Mucosa of rectum (tissue), 2 donors: Measurements from ENCODE around the gene CDYL.

Experiments
- H3K27ac ChIP-seq, 2 donors: one replicate each; pipeline ENCODE4 v1.7.0; 2013; ENCODE audit warnings: inconsistent platforms in 2 of 2, low read depth in 2 of 2, low read length in 2 of 2
- H3K27me3 ChIP-seq, 2 donors: one replicate each; pipeline ENCODE4 v1.7.0; 2013; ENCODE audit warnings: low read length in 2 of 2; ENCODE audit not compliant: control insufficient read depth in 2 of 2, insufficient read depth in 2 of 2
- H3K36me3 ChIP-seq, 2 donors: one replicate each; pipeline ENCODE4 v1.7.0; 2013; ENCODE audit warnings: low read length in 2 of 2; ENCODE audit not compliant: control insufficient read depth in 2 of 2, insufficient read depth in 2 of 2
- H3K4me1 ChIP-seq, 2 donors: one replicate each; pipeline ENCODE4 v1.7.0; 2013; ENCODE audit warnings: low read length in 2 of 2, mild to moderate bottlenecking in 1 of 2; ENCODE audit not compliant: control insufficient read depth in 2 of 2, insufficient read depth in 2 of 2
- H3K4me3 ChIP-seq, 2 donors: one replicate each; pipeline ENCODE4 v1.7.0; 2013; ENCODE audit warnings: low read length in 2 of 2
- H3K9ac ChIP-seq, 2 donors: one replicate each; pipeline ENCODE4 v1.7.0; 2013; ENCODE audit warnings: low read length in 2 of 2, low read depth in 1 of 2, mild to moderate bottlenecking in 1 of 2
- H3K9me3 ChIP-seq, 2 donors: one replicate each; pipeline ENCODE4 v1.7.0; 2013; ENCODE audit warnings: low read length in 2 of 2; ENCODE audit not compliant: control insufficient read depth in 2 of 2
- donor health status: healthy.
- donor health status: Normal muscosa, but diverticular disease.

The CDYL gene

GRCh38 chr6:4969609-4970285 lies 193.5 kb downstream of the CDYL start:
- Histone ChIP-seq H3K27ac (no peak overlapping the region), H3K36me3 (no peaks in the 10 kb centered on the region), H3K4me1 (no peaks in the 10 kb centered on the region), H3K27me3 (no peaks in the 10 kb centered on the region), H3K9ac (no peak overlapping the region), H3K9me3 (no peaks in the 10 kb centered on the region), H3K4me3 (no peak overlapping the region)

GRCh38 chr6:4970739-4971395 lies 194.7 kb downstream of the CDYL start:
- no peak overlapping the region for H3K4me3 ChIP-seq
- no peaks in the 10 kb centered on the region for H3K9me3 ChIP-seq
- H3K9ac ChIP-seq: no peak overlapping the region
- no peaks in the 10 kb centered on the region for H3K36me3 ChIP-seq
- no peaks in the 10 kb centered on the region for H3K4me1 ChIP-seq
- H3K27me3 ChIP-seq: no peaks in the 10 kb centered on the region
- no peak overlapping the region for H3K27ac ChIP-seq

GRCh38 chr6:4971851-4972250 lies 195.6 kb downstream of the CDYL start:
- H3K36me3 ChIP-seq: no peaks in the 10 kb centered on the region
- no peak overlapping the region for H3K4me3 ChIP-seq
- no peak overlapping the region for H3K9ac ChIP-seq
- no peaks in the 10 kb centered on the region for H3K4me1 ChIP-seq
- H3K9me3 ChIP-seq: no peaks in the 10 kb centered on the region
- H3K27me3 ChIP-seq: no peaks in the 10 kb centered on the region
- no peak overlapping the region for H3K27ac ChIP-seq

GRCh38 chr6:4972438-4972837 lies 196.2 kb downstream of the CDYL start:
- Histone ChIP-seq H3K4me1 (no peaks in the 10 kb centered on the region), H3K4me3 (no peak overlapping the region), H3K27ac (no peak overlapping the region), H3K9me3 (no peaks in the 10 kb centered on the region), H3K27me3 (no peaks in the 10 kb centered on the region), H3K36me3 (no peaks in the 10 kb centered on the region), H3K9ac (no peak overlapping the region)

GRCh38 chr6:4973415-4973814 lies 197.2 kb downstream of the CDYL start:
- Histone ChIP-seq H3K27ac (no peak overlapping the region), H3K9me3 (no peaks in the 10 kb centered on the region), H3K36me3 (no peaks in the 10 kb centered on the region), H3K9ac (no peak overlapping the region), H3K4me3 (no peak overlapping the region), H3K27me3 (no peaks in the 10 kb centered on the region), H3K4me1 (no peaks in the 10 kb centered on the region)

GRCh38 chr6:4973982-4974745 lies 198.0 kb downstream of the CDYL start:
- Histone ChIP-seq H3K4me3 (no peak overlapping the region), H3K4me1 (no peaks in the 10 kb centered on the region), H3K9ac (no peak overlapping the region), H3K36me3 (no peaks in the 10 kb centered on the region), H3K9me3 (peaks cover under 1 to 4% of the 10 kb centered on the region in 2 donors), H3K27ac (no peak overlapping the region), H3K27me3 (no peaks in the 10 kb centered on the region)

GRCh38 chr6:4974962-4975361 lies 198.8 kb downstream of the CDYL start:
- Histone ChIP-seq H3K9ac (no peak overlapping the region), H3K27ac (no peak overlapping the region), H3K9me3 (peaks cover 4 to 6% of the 10 kb centered on the region in 2 donors), H3K27me3 (no peaks in the 10 kb centered on the region), H3K4me1 (no peaks in the 10 kb centered on the region), H3K36me3 (no peaks in the 10 kb centered on the region), H3K4me3 (no peak overlapping the region)

- no peak overlapping the region for H3K9ac ChIP-seq
- no peak overlapping the region for H3K4me3 ChIP-seq
- no peaks in the 10 kb centered on the region for H3K27me3 ChIP-seq
- no peak overlapping the region for H3K27ac ChIP-seq
- H3K9me3 ChIP-seq: peaks cover 4 to 6% of the 10 kb centered on the region in 2 donors
- H3K36me3 ChIP-seq: no peaks in the 10 kb centered on the region
- H3K4me1 ChIP-seq: no peaks in the 10 kb centered on the region
These were observed 199.3 kb downstream of the CDYL start for GRCh38 chr6:4975506-4975905.

GRCh38 chr6:4977468-4977867 lies 201.3 kb downstream of the CDYL start:
- Histone ChIP-seq H3K27me3 (no peaks in the 10 kb centered on the region), H3K4me3 (no peak overlapping the region), H3K36me3 (no peaks in the 10 kb centered on the region), H3K4me1 (no peaks in the 10 kb centered on the region), H3K9ac (no peak overlapping the region), H3K27ac (no peak overlapping the region), H3K9me3 (peaks cover 4 to 6% of the 10 kb centered on the region in 2 donors)

GRCh38 chr6:4979426-4979825 lies 203.2 kb downstream of the CDYL start:
- no peak overlapping the region for H3K4me3 ChIP-seq
- H3K4me1 ChIP-seq: no peaks in the 10 kb centered on the region
- peaks cover 4 to 6% of the 10 kb centered on the region in 2 donors for H3K9me3 ChIP-seq
- H3K27me3 ChIP-seq: no peaks in the 10 kb centered on the region
- H3K9ac ChIP-seq: no peak overlapping the region
- no peak overlapping the region for H3K27ac ChIP-seq
- no peaks in the 10 kb centered on the region for H3K36me3 ChIP-seq
